ENCODE data around the gene ATP5MG.
A peak's percentile ranks its signal among the peaks of the same experiment; 100 is the strongest.

The ATP5MG gene, protein sequence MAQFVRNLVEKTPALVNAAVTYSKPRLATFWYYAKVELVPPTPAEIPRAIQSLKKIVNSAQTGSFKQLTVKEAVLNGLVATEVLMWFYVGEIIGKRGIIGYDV
- 19.9 to 37.9 (median 28.2) reads per million in 9 experiments for total RNA-seq

- no peaks in the 10 kb centered on the region for H3K27me3 Mint-ChIP-seq
- H3K4me1 Mint-ChIP-seq (ENCODE audit: low read depth in 2 of 2) = peaks cover 43 to 65% of the 10 kb centered on the region in 2 donors
- peaks cover 56% of the 10 kb centered on the region for H3K36me3 Mint-ChIP-seq (ENCODE audit: insufficient read depth)
- peak; percentile 87 to 93 (median 91) for DNase-seq
- H3K9me3 Mint-ChIP-seq = no peaks in the 10 kb centered on the region
- peak; percentile 60 for ATAC-seq (replicated peaks)
- peak within 1 kb of the TSS; percentile 97 to 99 for H3K27ac Mint-ChIP-seq
- H3K4me3 Mint-ChIP-seq = peak within 1 kb of the TSS; percentile 95 to 98
Observed at GRCh38 chr11:118401151-118401879, at the start of gene ATP5MG. Gene ATP5MG, plus strand, starts transcription at chr11:118401606. Its CDS starts 60 bp downstream, at chr11:118401666.

DNA sequence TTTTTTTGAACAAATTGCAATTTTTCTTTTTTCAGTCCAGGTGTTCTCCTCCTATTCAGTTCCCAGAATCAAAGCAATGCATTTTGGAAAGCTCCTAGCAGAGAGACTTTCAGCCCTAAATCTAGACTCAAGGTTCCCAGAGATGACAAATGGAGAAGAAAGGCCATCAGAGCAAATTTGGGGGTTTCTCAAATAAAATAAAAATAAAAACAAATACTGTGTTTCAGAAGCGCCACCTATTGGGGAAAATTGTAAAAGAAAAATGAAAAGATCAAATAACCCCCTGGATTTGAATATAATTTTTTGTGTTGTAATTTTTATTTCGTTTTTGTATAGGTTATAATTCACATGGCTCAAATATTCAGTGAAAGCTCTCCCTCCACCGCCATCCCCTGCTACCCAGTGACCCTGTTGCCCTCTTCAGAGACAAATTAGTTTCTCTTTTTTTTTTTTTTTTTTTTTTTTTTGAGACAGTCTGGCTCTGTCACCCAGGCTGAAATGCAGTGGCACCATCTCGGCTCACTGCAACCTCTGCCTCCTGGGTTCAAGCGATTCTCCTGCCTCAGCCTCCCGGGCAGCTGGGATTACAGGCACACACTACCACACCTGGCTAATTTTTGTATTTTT, 48.2 kb upstream of the ATP5MG start:
- H3K27ac Mint-ChIP-seq = peak overlapping the region; percentile 65 to 80
- H3K36me3 Mint-ChIP-seq (ENCODE audit: insufficient read depth) = peaks cover 67% of the 10 kb centered on the region
- no peaks in the 10 kb centered on the region for H3K9me3 Mint-ChIP-seq
- H3K4me3 Mint-ChIP-seq = no peak overlapping the region
- peaks cover 10 to 28% of the 10 kb centered on the region in 2 donors for H3K4me1 Mint-ChIP-seq (ENCODE audit: low read depth in 2 of 2)
- no peaks in the 10 kb centered on the region for H3K27me3 Mint-ChIP-seq
- DNase-seq (no peak), ATAC-seq (replicated peaks) (peak; percentile 47)

DNA sequence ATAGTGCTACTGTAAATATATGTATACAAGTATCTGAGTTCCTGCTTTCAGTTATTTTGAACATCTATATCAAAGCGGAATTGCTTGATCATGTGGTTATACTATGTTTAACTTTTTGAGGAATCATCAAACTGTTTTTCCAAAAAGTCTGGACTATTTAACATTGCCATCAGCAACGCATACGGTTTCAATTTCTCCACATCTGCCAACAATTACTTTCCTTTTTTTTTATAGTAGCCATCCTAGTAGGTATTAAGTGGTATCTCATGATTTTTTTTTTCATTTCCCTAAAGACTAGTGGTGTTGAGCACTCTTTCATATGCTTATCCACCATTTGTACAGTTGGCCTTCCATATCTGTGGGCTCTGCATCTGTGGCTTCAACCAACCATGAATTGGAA, 43.3 kb upstream of the ATP5MG start:
- Mint-ChIP-seq H3K36me3 (ENCODE audit: insufficient read depth) (peaks cover 37% of the 10 kb centered on the region), H3K4me1 (ENCODE audit: low read depth in 2 of 2) (peaks cover 30 to 42% of the 10 kb centered on the region in 2 donors), H3K4me3 (no peak overlapping the region), H3K27ac (peak overlapping the region; percentile 96 to 99), H3K27me3 (no peaks in the 10 kb centered on the region), H3K9me3 (no peaks in the 10 kb centered on the region)
- DNase-seq (no peak), ATAC-seq (replicated peaks) (no peak)

GRCh38 chr11:118359295-118359958, 42.0 kb upstream of the ATP5MG start, which contains the start of gene UBE4A:
Gene UBE4A, plus strand, starts transcription at chr11:118359600. Its CDS starts 5,481 bp downstream, at chr11:118365081.
- Mint-ChIP-seq H3K4me3 (peak within 1 kb of the TSS; percentile 91 to 98), H3K9me3 (no peaks in the 10 kb centered on the region), H3K27ac (peak within 1 kb of the TSS; percentile 96 to 99), H3K27me3 (no peaks in the 10 kb centered on the region), H3K36me3 (ENCODE audit: insufficient read depth) (peaks cover 34% of the 10 kb centered on the region), H3K4me1 (ENCODE audit: low read depth in 2 of 2) (peaks cover 32 to 43% of the 10 kb centered on the region in 2 donors)
- ATAC-seq (replicated peaks) = peak; percentile 96
- DNase-seq = peak; percentile 96 to 97 (median 96)

DNA sequence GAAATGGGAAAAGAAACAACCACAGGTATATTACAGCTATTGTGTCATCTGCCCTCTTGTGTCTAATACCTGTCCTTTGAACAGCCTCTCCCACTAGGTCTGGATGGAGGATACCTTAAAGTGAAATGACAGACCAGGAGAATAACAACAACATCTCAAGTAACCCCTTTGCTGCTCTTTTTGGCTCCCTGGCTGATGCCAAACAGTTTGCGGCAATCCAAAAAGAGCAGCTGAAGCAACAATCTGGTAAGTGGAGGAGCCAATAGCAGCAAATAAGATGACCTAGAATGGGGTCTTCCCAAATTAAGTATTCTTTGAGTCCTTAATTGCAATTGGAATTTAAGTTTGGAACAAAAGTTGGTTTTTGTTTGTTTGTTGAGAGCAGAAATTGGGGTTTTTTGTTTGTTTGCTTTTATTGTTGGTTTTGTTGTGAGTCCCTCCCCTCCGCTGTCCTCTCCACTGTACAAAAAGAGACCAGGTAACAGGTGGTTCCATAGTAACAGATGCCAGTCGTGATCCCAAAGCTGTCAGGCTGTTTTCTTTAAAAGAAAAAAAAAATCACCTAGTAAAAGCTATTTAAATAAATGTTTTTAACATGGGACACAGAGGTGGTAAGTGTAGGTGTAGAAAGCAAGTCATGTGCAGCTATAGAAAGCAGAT, 36.3 kb upstream of the ATP5MG start:
- Mint-ChIP-seq H3K27me3 (no peaks in the 10 kb centered on the region), H3K27ac (no peak overlapping the region), H3K4me3 (no peak overlapping the region), H3K9me3 (no peaks in the 10 kb centered on the region), H3K4me1 (ENCODE audit: low read depth in 2 of 2) (peaks cover 21 to 32% of the 10 kb centered on the region in 2 donors), H3K36me3 (ENCODE audit: insufficient read depth) (peaks cover 66% of the 10 kb centered on the region)
- no peak for DNase-seq
- ATAC-seq (replicated peaks) = no peak

GRCh38 chr11:118366287-118366686, 35.1 kb upstream of the ATP5MG start:
- Mint-ChIP-seq H3K27ac (peak overlapping the region in 1 of 2 donors; percentile 16), H3K4me1 (ENCODE audit: low read depth in 2 of 2) (peaks cover 16 to 28% of the 10 kb centered on the region in 2 donors), H3K9me3 (no peaks in the 10 kb centered on the region), H3K27me3 (no peaks in the 10 kb centered on the region), H3K4me3 (no peak overlapping the region), H3K36me3 (ENCODE audit: insufficient read depth) (peaks cover 78% of the 10 kb centered on the region)
- no peak for ATAC-seq (replicated peaks)
- DNase-seq = no peak

DNA sequence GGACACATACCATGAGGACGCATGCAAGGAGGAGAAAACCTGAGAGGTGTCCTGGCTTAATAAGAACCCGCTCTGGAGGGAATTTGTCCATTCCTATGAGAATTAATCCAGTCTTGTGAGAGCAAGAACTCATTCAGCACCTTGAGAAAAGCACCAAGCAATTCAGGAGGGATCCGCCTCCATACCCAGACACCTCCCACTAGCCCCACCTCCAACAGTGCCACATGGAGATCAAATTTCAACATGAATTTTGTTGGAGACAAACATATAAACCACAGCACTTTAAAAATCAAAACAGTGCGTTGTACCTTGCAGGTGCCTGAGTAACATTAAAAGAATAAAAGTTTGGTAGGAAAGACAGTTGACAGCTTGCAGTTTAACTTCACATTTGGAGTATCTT, 30.6 kb upstream of the ATP5MG start:
- Mint-ChIP-seq H3K4me3 (no peak overlapping the region), H3K27me3 (no peaks in the 10 kb centered on the region), H3K9me3 (no peaks in the 10 kb centered on the region), H3K36me3 (ENCODE audit: insufficient read depth) (peaks cover 99% of the 10 kb centered on the region), H3K4me1 (ENCODE audit: low read depth in 2 of 2) (no peaks in the 10 kb centered on the region), H3K27ac (no peak overlapping the region)
- no peak for ATAC-seq (replicated peaks)
- no peak for DNase-seq

DNA sequence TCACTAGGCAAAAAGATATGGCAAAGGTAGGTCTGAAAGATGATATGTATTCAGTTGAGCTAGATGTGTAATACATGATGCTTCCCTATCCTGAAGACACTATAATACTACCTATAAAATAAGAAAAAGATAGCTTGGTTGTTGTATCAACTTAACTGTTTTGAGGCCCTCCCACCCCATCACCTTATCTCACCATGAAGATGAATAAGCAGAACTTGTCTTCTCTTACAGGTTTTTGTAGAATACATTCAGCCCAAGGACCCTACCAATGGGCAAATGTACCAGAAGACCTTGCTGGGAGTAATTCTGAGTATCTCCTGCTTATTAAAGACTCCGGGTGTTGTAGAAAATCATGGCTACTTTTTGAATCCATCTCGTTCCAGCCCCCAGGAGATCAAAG, 28.1 kb upstream of the ATP5MG start:
- no peaks in the 10 kb centered on the region for H3K4me1 Mint-ChIP-seq (ENCODE audit: low read depth in 2 of 2)
- no peaks in the 10 kb centered on the region for H3K9me3 Mint-ChIP-seq
- H3K4me3 Mint-ChIP-seq = no peak overlapping the region
- ATAC-seq (replicated peaks) = no peak
- no peak overlapping the region for H3K27ac Mint-ChIP-seq
- H3K27me3 Mint-ChIP-seq = no peaks in the 10 kb centered on the region
- DNase-seq = no peak
- H3K36me3 Mint-ChIP-seq (ENCODE audit: insufficient read depth) = peaks cover 100% of the 10 kb centered on the region

GRCh38 chr11:118373871-118374270, 27.5 kb upstream of the ATP5MG start:
- H3K9me3 Mint-ChIP-seq = no peaks in the 10 kb centered on the region
- H3K27ac Mint-ChIP-seq = no peak overlapping the region
- no peak for ATAC-seq (replicated peaks)
- no peaks in the 10 kb centered on the region for H3K4me1 Mint-ChIP-seq (ENCODE audit: low read depth in 2 of 2)
- peaks cover 100% of the 10 kb centered on the region for H3K36me3 Mint-ChIP-seq (ENCODE audit: insufficient read depth)
- DNase-seq = no peak
- no peak overlapping the region for H3K4me3 Mint-ChIP-seq
- no peaks in the 10 kb centered on the region for H3K27me3 Mint-ChIP-seq

GRCh38 chr11:118374729-118375128, 26.7 kb upstream of the ATP5MG start:
- Mint-ChIP-seq H3K27me3 (no peaks in the 10 kb centered on the region), H3K27ac (peak overlapping the region in 1 of 2 donors; percentile 38), H3K4me1 (ENCODE audit: low read depth in 2 of 2) (no peaks in the 10 kb centered on the region), H3K9me3 (no peaks in the 10 kb centered on the region), H3K36me3 (ENCODE audit: insufficient read depth) (peaks cover 100% of the 10 kb centered on the region), H3K4me3 (no peak overlapping the region)
- ATAC-seq (replicated peaks) = no peak
- DNase-seq = no peak

- no peaks in the 10 kb centered on the region for H3K9me3 Mint-ChIP-seq
- no peak overlapping the region for H3K4me3 Mint-ChIP-seq
- H3K27me3 Mint-ChIP-seq = no peaks in the 10 kb centered on the region
- no peaks in the 10 kb centered on the region for H3K4me1 Mint-ChIP-seq (ENCODE audit: low read depth in 2 of 2)
- H3K27ac Mint-ChIP-seq = peak overlapping the region in 1 of 2 donors; percentile 6
- H3K36me3 Mint-ChIP-seq (ENCODE audit: insufficient read depth) = peaks cover 91% of the 10 kb centered on the region
- DNase-seq (no peak), ATAC-seq (replicated peaks) (no peak)
Observed at GRCh38 chr11:118375978-118376377, 25.4 kb upstream of the ATP5MG start.

GRCh38 chr11:118379497-118379896, 21.9 kb upstream of the ATP5MG start:
- Mint-ChIP-seq H3K4me3 (no peak overlapping the region), H3K27ac (peak overlapping the region in 1 of 2 donors; percentile 12), H3K27me3 (no peaks in the 10 kb centered on the region), H3K36me3 (ENCODE audit: insufficient read depth) (peaks cover 89% of the 10 kb centered on the region), H3K9me3 (no peaks in the 10 kb centered on the region), H3K4me1 (ENCODE audit: low read depth in 2 of 2) (no peaks in the 10 kb centered on the region)
- DNase-seq (no peak), ATAC-seq (replicated peaks) (no peak)

GRCh38 chr11:118380571-118380970, 20.8 kb upstream of the ATP5MG start:
- H3K36me3 Mint-ChIP-seq (ENCODE audit: insufficient read depth) = peaks cover 89% of the 10 kb centered on the region
- no peak for ATAC-seq (replicated peaks)
- no peak overlapping the region for H3K27ac Mint-ChIP-seq
- no peak overlapping the region for H3K4me3 Mint-ChIP-seq
- no peaks in the 10 kb centered on the region for H3K27me3 Mint-ChIP-seq
- H3K9me3 Mint-ChIP-seq = no peaks in the 10 kb centered on the region
- DNase-seq = no peak
- H3K4me1 Mint-ChIP-seq (ENCODE audit: low read depth in 2 of 2) = no peaks in the 10 kb centered on the region
